SK-N-SH treated with all-trans-retinoic acid at 6 μM for 48 hours (cell line): Measurements from ENCODE around the gene PRPF31.
A peak's percentile ranks its signal among the peaks of the same experiment; 100 is the strongest.

Experiments
- ATAC-seq: fragments of 200-7000 bp; cut with Tn5 transposase; 3 replicates; pipeline ENCODE4 v1.9.1; 2020; ENCODE audit warnings: mild to moderate bottlenecking, moderate library complexity
- CREB5 ChIP-seq: fragments of 250-450 bp; sonication (Bioruptor Pico); IDR thresholded peaks from 2 replicates; pipeline ENCODE4 v1.5.1; 2020; ENCODE audit warnings: low read depth, mild to moderate bottlenecking, moderate library complexity
- CSDC2 ChIP-seq: fragments of 250-450 bp; sonication (Bioruptor Pico); IDR thresholded peaks from 2 replicates; pipeline ENCODE4 v1.5.0; 2020; ENCODE audit warnings: mild to moderate bottlenecking, moderate library complexity
- ESRRG ChIP-seq: fragments of 250-450 bp; sonication (Bioruptor Pico); IDR thresholded peaks from 2 replicates; pipeline ENCODE4 v1.6.1; 2021; ENCODE audit warnings: mild to moderate bottlenecking
- GLIS3 ChIP-seq: fragments of 250-450 bp; sonication (Bioruptor Pico); IDR thresholded peaks from 2 replicates; pipeline ENCODE4 v1.5.0; 2020; ENCODE audit warnings: mild to moderate bottlenecking, moderate library complexity
- PATZ1 ChIP-seq: fragments of 250-450 bp; sonication (Bioruptor Pico); IDR thresholded peaks from 2 replicates; pipeline ENCODE4 v1.8.0; 2020; ENCODE audit warnings: mild to moderate bottlenecking, moderate library complexity, borderline replicate concordance
- POU6F1 ChIP-seq: fragments of 250-450 bp; sonication (Bioruptor Pico); IDR thresholded peaks from 2 replicates; pipeline ENCODE4 v1.8.0; 2021; ENCODE audit warnings: low read depth, mild to moderate bottlenecking, moderate library complexity, borderline replicate concordance
- TCF4 ChIP-seq: fragments of 250-450 bp; sonication (Bioruptor Pico); IDR thresholded peaks from 2 replicates; pipeline ENCODE4 v1.8.0; 2021; ENCODE audit warnings: mild to moderate bottlenecking, moderate library complexity, borderline replicate concordance
- TSHZ2 ChIP-seq: fragments of 250-450 bp; sonication (Bioruptor Pico); IDR thresholded peaks from 2 replicates; pipeline ENCODE4 v1.5.0; 2020; ENCODE audit warnings: mild to moderate bottlenecking, moderate library complexity
- ZC3H10 ChIP-seq: fragments of 250-450 bp; sonication (Bioruptor Pico); IDR thresholded peaks from 2 replicates; pipeline ENCODE4 v1.5.1; 2021; ENCODE audit warnings: mild to moderate bottlenecking, moderate library complexity
- ZFP3 ChIP-seq: fragments of 250-450 bp; sonication (Bioruptor Pico); IDR thresholded peaks from 2 replicates; pipeline ENCODE4 v1.5.0; 2020; ENCODE audit warnings: mild to moderate bottlenecking, moderate library complexity
- ZNF565 ChIP-seq: fragments of 450-650 bp; formaldehyde crosslinking; conservative IDR thresholded peaks from 2 replicates; pipeline ENCODE4 v1.5.0; 2020; ENCODE audit warnings: low read depth, mild to moderate bottlenecking, moderate library complexity
- ZNF70 ChIP-seq: fragments of 450-650 bp; formaldehyde crosslinking; IDR thresholded peaks from 2 replicates; pipeline ENCODE4 v1.5.0; 2020; ENCODE audit warnings: mild to moderate bottlenecking, moderate library complexity
- ZNF8 ChIP-seq: fragments of 450-650 bp; formaldehyde crosslinking; IDR thresholded peaks from 2 replicates; pipeline ENCODE4 v1.5.0; 2020; ENCODE audit warnings: mild to moderate bottlenecking, moderate library complexity

The PRPF31 gene

GRCh38 chr19:54115109-54116063 lies at the start of gene PRPF31, which contains the start of gene TFPT:
Gene PRPF31 (plus strand): TSS chr19:54115754. CDS start chr19:54118279, 2,525 bp downstream.
Gene TFPT (minus strand): TSS chr19:54115657. CDS start chr19:54115269, 388 bp downstream.
- peak; percentile 95 for ATAC-seq
- TF ChIP-seq ZFP3 (CRISPR knock-in tag): 0 out of 2 replicates have a peak, but pooled peaks have one; percentile 47
- peak; percentile 94; the same call in 1 of the 2 replicates for TF ChIP-seq POU6F1 (CRISPR knock-in tag)
- no peak for TF ChIP-seq TCF4 (CRISPR knock-in tag)
- peak; percentile 81; the same call in 1 of the 2 replicates for TF ChIP-seq TSHZ2
- TF ChIP-seq, all 23 proteins: peak for 3

- ATAC-seq: no peak
- TF ChIP-seq ZC3H10 (CRISPR knock-in tag) (no peak), ESRRG (CRISPR knock-in tag) (no peak), ZFP3 (CRISPR knock-in tag) (no peak), TCF4 (CRISPR knock-in tag) (no peak), GLIS3 (CRISPR knock-in tag) (no peak), ZNF70 (CRISPR knock-in tag) (no peak), CSDC2 (CRISPR knock-in tag) (no peak), PATZ1 (CRISPR knock-in tag) (no peak), ZNF565 (CRISPR knock-in tag) (no peak), POU6F1 (CRISPR knock-in tag) (no peak)
Observed at GRCh38 chr19:54069470-54069869, 46.1 kb upstream of the PRPF31 start.

- TF ChIP-seq ZNF8 (CRISPR knock-in tag): no peak
- TF ChIP-seq PATZ1 (CRISPR knock-in tag): no peak
- no peak for TF ChIP-seq POU6F1 (CRISPR knock-in tag)
- no peak for TF ChIP-seq CREB5 (CRISPR knock-in tag)
- no peak for ATAC-seq
Observed at GRCh38 chr19:54073829-54074228, 41.7 kb upstream of the PRPF31 start.
